Measurements from ENCODE around the gene APBB2. TPM values are rescaled to one million over a fixed set of nuclear protein-coding genes. Genes with fewer than 3 reads are reported as not detected.
"Not testable (repeated sequence)": the region's sequence is repeated elsewhere in the genome, so short reads cannot be mapped to it uniquely, and the experiment has no call there.

APBB2 gene
- total RNA-seq, 2 donors from 2014 or later: 0.60 to 0.65 TPM

GRCh38 chr4:40931841-40932240, 282.5 kb downstream of the APBB2 start:
- peaks cover 54% of the 10 kb centered on the region for H3K27me3 Mint-ChIP-seq
- ATAC-seq: no peak
- no peaks in the 10 kb centered on the region for H3K36me3 Mint-ChIP-seq (ENCODE audit: low read depth)
- no peak overlapping the region for H3K4me3 Mint-ChIP-seq
- H3K4me1 Mint-ChIP-seq: peaks cover 4% of the 10 kb centered on the region
- H3K9me3 ChIP-seq (ENCODE audit: control insufficient read depth, low read length, poor library complexity, severe bottlenecking): no peaks in the 10 kb centered on the region
- H3K27ac Mint-ChIP-seq: no peak overlapping the region
- no peak for DNase-seq

GRCh38 chr4:40931238-40931637, 283.1 kb downstream of the APBB2 start:
- Mint-ChIP-seq H3K27me3 (peaks cover 60% of the 10 kb centered on the region), H3K36me3 (ENCODE audit: low read depth) (no peaks in the 10 kb centered on the region), H3K27ac (no peak overlapping the region), H3K4me3 (no peak overlapping the region), H3K4me1 (peaks cover 4% of the 10 kb centered on the region)
- DNase-seq (no peak), ATAC-seq (no peak)
- H3K9me3 ChIP-seq (ENCODE audit: control insufficient read depth, low read length, poor library complexity, severe bottlenecking): no peaks in the 10 kb centered on the region

GRCh38 chr4:40927074-40927473, 287.3 kb downstream of the APBB2 start:
- no peaks in the 10 kb centered on the region for H3K9me3 ChIP-seq (ENCODE audit: control insufficient read depth, low read length, poor library complexity, severe bottlenecking)
- no peak for ATAC-seq
- peaks cover 40% of the 10 kb centered on the region for H3K27me3 Mint-ChIP-seq
- no peak overlapping the region for H3K27ac Mint-ChIP-seq
- peaks cover 7% of the 10 kb centered on the region for H3K4me1 Mint-ChIP-seq
- no peaks in the 10 kb centered on the region for H3K36me3 Mint-ChIP-seq (ENCODE audit: low read depth)
- no peak overlapping the region for H3K4me3 Mint-ChIP-seq
- DNase-seq: no peak

GRCh38 chr4:40924793-40925117, 289.6 kb downstream of the APBB2 start:
- no peak overlapping the region for H3K27ac Mint-ChIP-seq
- DNase-seq (no peak), ATAC-seq (no peak)
- no peak overlapping the region for H3K4me3 Mint-ChIP-seq
- no peaks in the 10 kb centered on the region for H3K9me3 ChIP-seq (ENCODE audit: control insufficient read depth, low read length, poor library complexity, severe bottlenecking)
- H3K36me3 Mint-ChIP-seq (ENCODE audit: low read depth): no peaks in the 10 kb centered on the region
- H3K27me3 Mint-ChIP-seq: peaks cover 27% of the 10 kb centered on the region
- peaks cover 7% of the 10 kb centered on the region for H3K4me1 Mint-ChIP-seq

- Mint-ChIP-seq H3K4me1 (peaks cover 7% of the 10 kb centered on the region), H3K36me3 (ENCODE audit: low read depth) (no peaks in the 10 kb centered on the region), H3K27ac (no peak overlapping the region), H3K27me3 (peaks cover 27% of the 10 kb centered on the region), H3K4me3 (peak overlapping the region; percentile 22)
- ATAC-seq (peak; percentile 90), DNase-seq (peak; percentile 20 to 62 (median 30))
- no peaks in the 10 kb centered on the region for H3K9me3 ChIP-seq (ENCODE audit: control insufficient read depth, low read length, poor library complexity, severe bottlenecking)
Measured at GRCh38 chr4:40924096-40924792, 290.1 kb downstream of the APBB2 start.

GRCh38 chr4:40923316-40924095, 290.8 kb downstream of the APBB2 start:
- H3K4me3 Mint-ChIP-seq: no peak overlapping the region
- H3K27ac Mint-ChIP-seq: no peak overlapping the region
- peaks cover 7% of the 10 kb centered on the region for H3K4me1 Mint-ChIP-seq
- DNase-seq (no peak), ATAC-seq (no peak)
- no peaks in the 10 kb centered on the region for H3K36me3 Mint-ChIP-seq (ENCODE audit: low read depth)
- peaks cover 27% of the 10 kb centered on the region for H3K27me3 Mint-ChIP-seq
- H3K9me3 ChIP-seq (ENCODE audit: control insufficient read depth, low read length, poor library complexity, severe bottlenecking): no peaks in the 10 kb centered on the region

GRCh38 chr4:40919976-40920375, 294.4 kb downstream of the APBB2 start:
- H3K36me3 Mint-ChIP-seq (ENCODE audit: low read depth); H3K4me1 Mint-ChIP-seq; H3K9me3 ChIP-seq (ENCODE audit: control insufficient read depth, low read length, poor library complexity, severe bottlenecking); ATAC-seq; H3K4me3 Mint-ChIP-seq; DNase-seq; H3K27ac Mint-ChIP-seq: not testable (repeated sequence)
- H3K27me3 Mint-ChIP-seq: peaks cover 15% of the 10 kb centered on the region

- no peak for DNase-seq
- peaks cover 6% of the 10 kb centered on the region for H3K4me1 Mint-ChIP-seq
- peaks cover 15% of the 10 kb centered on the region for H3K27me3 Mint-ChIP-seq
Measured at GRCh38 chr4:40918330-40918729, 296.0 kb downstream of the APBB2 start.

GRCh38 chr4:40916880-40917279, 297.5 kb downstream of the APBB2 start:
- Mint-ChIP-seq H3K4me3 (no peak overlapping the region), H3K27me3 (peaks cover 21% of the 10 kb centered on the region), H3K4me1 (peaks cover 6% of the 10 kb centered on the region), H3K27ac (no peak overlapping the region), H3K36me3 (ENCODE audit: low read depth) (no peaks in the 10 kb centered on the region)
- DNase-seq (no peak), ATAC-seq (no peak)
- no peaks in the 10 kb centered on the region for H3K9me3 ChIP-seq (ENCODE audit: control insufficient read depth, low read length, poor library complexity, severe bottlenecking)

More at GRCh38 chr4:40918330-40918729, 296.0 kb downstream of the APBB2 start:
- no peaks in the 10 kb centered on the region for H3K36me3 Mint-ChIP-seq (ENCODE audit: low read depth)
- no peak overlapping the region for H3K27ac Mint-ChIP-seq
- no peaks in the 10 kb centered on the region for H3K9me3 ChIP-seq (ENCODE audit: control insufficient read depth, low read length, poor library complexity, severe bottlenecking)
- no peak overlapping the region for H3K4me3 Mint-ChIP-seq
- ATAC-seq: no peak

- H3K4me1 Mint-ChIP-seq: peaks cover 6% of the 10 kb centered on the region
- peaks cover 21% of the 10 kb centered on the region for H3K27me3 Mint-ChIP-seq
- no peak overlapping the region for H3K4me3 Mint-ChIP-seq
- no peak overlapping the region for H3K27ac Mint-ChIP-seq
- DNase-seq (no peak), ATAC-seq (no peak)
- no peaks in the 10 kb centered on the region for H3K36me3 Mint-ChIP-seq (ENCODE audit: low read depth)
- no peaks in the 10 kb centered on the region for H3K9me3 ChIP-seq (ENCODE audit: control insufficient read depth, low read length, poor library complexity, severe bottlenecking)
Measured at GRCh38 chr4:40916218-40916555, 298.2 kb downstream of the APBB2 start.

GRCh38 chr4:40915318-40916217, 298.8 kb downstream of the APBB2 start:
- H3K27ac Mint-ChIP-seq: no peak overlapping the region
- peaks cover 21% of the 10 kb centered on the region for H3K27me3 Mint-ChIP-seq
- no peak for DNase-seq
- H3K36me3 Mint-ChIP-seq (ENCODE audit: low read depth): no peaks in the 10 kb centered on the region
- H3K9me3 ChIP-seq (ENCODE audit: control insufficient read depth, low read length, poor library complexity, severe bottlenecking): no peaks in the 10 kb centered on the region
- peaks cover 6% of the 10 kb centered on the region for H3K4me1 Mint-ChIP-seq
- no peak for ATAC-seq
- no peak overlapping the region for H3K4me3 Mint-ChIP-seq

GRCh38 chr4:40912460-40913184, 301.7 kb downstream of the APBB2 start:
- H3K9me3 ChIP-seq (ENCODE audit: control insufficient read depth, low read length, poor library complexity, severe bottlenecking): no peaks in the 10 kb centered on the region
- H3K27me3 Mint-ChIP-seq: peaks cover 21% of the 10 kb centered on the region
- H3K27ac Mint-ChIP-seq: no peak overlapping the region
- H3K4me1 Mint-ChIP-seq: peaks cover 20% of the 10 kb centered on the region
- peaks cover 2% of the 10 kb centered on the region for H3K36me3 Mint-ChIP-seq (ENCODE audit: low read depth)
- no peak overlapping the region for H3K4me3 Mint-ChIP-seq
- ATAC-seq (no peak), DNase-seq (no peak)

- no peak for DNase-seq
- Mint-ChIP-seq H3K36me3 (ENCODE audit: low read depth) (peaks cover 2% of the 10 kb centered on the region), H3K27me3 (peaks cover 11% of the 10 kb centered on the region), H3K4me1 (peaks cover 18% of the 10 kb centered on the region), H3K27ac (no peak overlapping the region), H3K4me3 (no peak overlapping the region)
- H3K9me3 ChIP-seq (ENCODE audit: control insufficient read depth, low read length, poor library complexity, severe bottlenecking): no peaks in the 10 kb centered on the region
- no peak for ATAC-seq
Measured at GRCh38 chr4:40910706-40911105, 303.6 kb downstream of the APBB2 start.
